Right lobe of liver (tissue), 4 donors: ENCODE results near the gene C19orf53.
"Not testable (repeated sequence)": the region's sequence is repeated elsewhere in the genome, so short reads cannot be mapped to it uniquely, and the experiment has no call there.

Source experiments
- CTCF ChIP-seq, 4 donors: fragments of 200-600 bp in 3 of 4; fragments of 450-650 bp in 1 of 4; IDR thresholded peaks; one replicate each; pipeline versions ENCODE4 v1.5.1 to v1.8.0; 2016 to 2022; ENCODE audit warnings: antibody characterized with exemption in 4 of 4, mild to moderate bottlenecking in 2 of 4
- POLR2A ChIP-seq: fragments of 450-650 bp; IDR thresholded peaks from one replicate; pipeline ENCODE4 v1.6.1; 2017; ENCODE audit warnings: antibody characterized with exemption, mild to moderate bottlenecking
- donor health status: DM: no; HTN: no; CAD: no.
- donor health status: DM: no; HTN: no; CAD: no.
- donor health status: DM: no; HTN: yes; CAD: no.

DNA sequence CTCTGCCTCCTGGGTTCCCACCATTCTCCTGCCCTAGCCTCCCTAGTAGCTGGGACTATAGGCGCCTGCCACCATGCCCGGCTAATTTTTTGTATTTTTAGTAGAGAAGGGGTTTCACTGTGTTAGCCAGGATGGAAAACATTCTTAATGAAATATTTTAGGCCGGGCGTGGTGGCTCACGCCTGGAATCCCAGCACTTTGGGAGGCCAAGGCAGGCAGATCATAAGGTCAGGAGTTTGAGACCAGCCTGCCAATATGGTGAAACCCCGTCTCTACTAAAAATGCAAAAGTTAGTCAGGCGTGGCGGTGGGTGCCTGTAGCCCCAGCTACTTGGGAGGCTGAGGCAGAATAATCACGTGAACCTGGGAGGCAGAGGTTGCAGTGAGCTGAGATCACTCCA, 19.1 kb downstream of the C19orf53 start:
- not testable (repeated sequence) for TF ChIP-seq POLR2A; CTCF (IDR thresholded peaks at IDR 0.05)
